OCI-LY1 (cell line): ENCODE results near the gene CMBL.

Source experiments
- H2AFZ ChIP-seq: fragments of 200-600 bp; sonication (generic), shearing (Covaris generic); 2 replicates; pipeline ENCODE4 v1.6.0; 2014; ENCODE audit warnings: antibody characterized with exemption, mild to moderate bottlenecking, low read length
- H3F3A ChIP-seq: fragments of 200-600 bp; sonication (generic), shearing (Covaris generic); 2 replicates; pipeline ENCODE4 v1.6.0; 2014; ENCODE audit warnings: mild to moderate bottlenecking, antibody characterized with exemption, low read length, moderate library complexity; ENCODE audit not compliant: insufficient read depth
- H3K27ac ChIP-seq: fragments of 200-600 bp; sonication (generic); 2 replicates; pipeline ENCODE4 v1.5.1; 2014; ENCODE audit warnings: low read length, mixed run types, mild to moderate bottlenecking, low read depth; ENCODE audit not compliant: poor library complexity, severe bottlenecking
- H3K27me3 ChIP-seq: fragments of 200-600 bp; sonication (generic); 2 replicates; pipeline ENCODE4 v1.6.0; 2014; ENCODE audit warnings: antibody characterized with exemption, mild to moderate bottlenecking, low read length, moderate library complexity; ENCODE audit not compliant: insufficient read depth
- H3K36me3 ChIP-seq: fragments of 200-600 bp; sonication (generic); 2 replicates; pipeline ENCODE4 v1.6.1; 2014; ENCODE audit warnings: mild to moderate bottlenecking, antibody characterized with exemption, low read length, moderate library complexity, mixed read lengths; ENCODE audit not compliant: insufficient read depth
- H3K4me1 ChIP-seq: fragments of 200-600 bp; sonication (generic); 2 replicates; pipeline ENCODE4 v1.5.1; 2014; ENCODE audit warnings: mild to moderate bottlenecking, low read length, moderate library complexity; ENCODE audit not compliant: insufficient read depth, severe bottlenecking
- H3K4me2 ChIP-seq: fragments of 200-600 bp; sonication (generic), shearing (Covaris generic); 2 replicates; pipeline ENCODE4 v1.6.1; 2014; ENCODE audit warnings: low read length
- H3K4me3 ChIP-seq: fragments of 200-600 bp; sonication (generic); 2 replicates; pipeline ENCODE4 v1.5.1; 2014; ENCODE audit warnings: low read length, low read depth, mild to moderate bottlenecking, mixed read lengths; ENCODE audit not compliant: poor library complexity, severe bottlenecking
- H3K79me2 ChIP-seq: fragments of 200-600 bp; shearing (Covaris generic); 2 replicates; pipeline ENCODE4 v1.6.1; 2016; ENCODE audit warnings: mixed run types, low read length, mixed read lengths; ENCODE audit not compliant: insufficient read depth
- H3K9ac ChIP-seq: fragments of 200-600 bp; sonication (generic), shearing (Covaris generic); 2 replicates; pipeline ENCODE4 v1.6.1; 2014; ENCODE audit warnings: mild to moderate bottlenecking, low read length, mixed read lengths
- H3K9me2 ChIP-seq: fragments of 200-600 bp; sonication (generic), shearing (Covaris generic); 2 replicates; pipeline ENCODE4 v1.6.1; 2014; ENCODE audit warnings: low read depth, mild to moderate bottlenecking, low read length, mixed read lengths
- H3K9me3 ChIP-seq: fragments of 200-600 bp; shearing (Covaris generic); 2 replicates; pipeline ENCODE4 v1.6.1; 2014; ENCODE audit warnings: low read length, mixed read lengths
- H4K20me1 ChIP-seq: fragments of 200-600 bp; sonication (generic), shearing (Covaris generic); 2 replicates; pipeline ENCODE4 v1.6.0; 2016; ENCODE audit warnings: mild to moderate bottlenecking, low read length; ENCODE audit not compliant: insufficient read depth
- CTCF ChIP-seq: fragments of 200-600 bp; sonication (generic), shearing (Covaris generic); IDR thresholded peaks from 2 replicates; pipeline ENCODE4 v1.5.1; 2017; ENCODE audit warnings: mild to moderate bottlenecking, antibody characterized with exemption, low read length, moderate library complexity, mixed read lengths
- EZH2 ChIP-seq: fragments of 200-600 bp; sonication (generic), shearing (Covaris generic); IDR thresholded peaks from 2 replicates; pipeline ENCODE4 v1.8.0; 2017; ENCODE audit warnings: borderline replicate concordance, mixed run types, mild to moderate bottlenecking, antibody characterized with exemption, low read length, moderate library complexity, mixed read lengths

CMBL gene

GRCh38 chr5:10334831-10335230 lies 27.1 kb upstream of the CMBL start:
- Histone ChIP-seq H3K4me2 (no peak overlapping the region), H3K27ac (no peak overlapping the region), H2AFZ (no peak overlapping the region), H4K20me1 (no peaks in the 10 kb centered on the region), H3K79me2 (no peaks in the 10 kb centered on the region), H3K9ac (no peak overlapping the region), H3K4me3 (no peak overlapping the region), H3K4me1 (peaks cover 8% of the 10 kb centered on the region), H3K36me3 (no peaks in the 10 kb centered on the region), H3K9me3 (no peaks in the 10 kb centered on the region), H3K9me2 (no peaks in the 10 kb centered on the region), H3K27me3 (0 out of 2 replicates have a peak, but pooled peaks cover 4% of the 10 kb centered on the region), H3F3A (no peaks in the 10 kb centered on the region)
- no peak for TF ChIP-seq CTCF
- no peak for TF ChIP-seq EZH2

- Histone ChIP-seq H3K79me2 (no peaks in the 10 kb centered on the region), H3K9ac (no peak overlapping the region; the same call in 1 of the 2 replicates), H3K4me2 (peak overlapping the region; percentile 64), H3K27ac (no peak overlapping the region), H3K9me2 (no peaks in the 10 kb centered on the region), H4K20me1 (no peaks in the 10 kb centered on the region), H3K36me3 (no peaks in the 10 kb centered on the region), H2AFZ (no peak overlapping the region), H3F3A (no peaks in the 10 kb centered on the region), H3K4me1 (peaks cover 8% of the 10 kb centered on the region), H3K9me3 (no peaks in the 10 kb centered on the region), H3K4me3 (peak overlapping the region; percentile 54), H3K27me3 (0 out of 2 replicates have a peak, but pooled peaks cover 4% of the 10 kb centered on the region)
- TF ChIP-seq CTCF, result no peak
- TF ChIP-seq EZH2, result no peak
Observed at GRCh38 chr5:10333154-10334006, 25.7 kb upstream of the CMBL start.

GRCh38 chr5:10332301-10332700 lies 24.6 kb upstream of the CMBL start:
- no peak overlapping the region for H2AFZ ChIP-seq
- no peaks in the 10 kb centered on the region for H3K9me3 ChIP-seq
- no peak overlapping the region for H3K4me3 ChIP-seq
- H4K20me1 ChIP-seq, result no peaks in the 10 kb centered on the region
- 0 out of 2 replicates have a peak, but pooled peaks cover 4% of the 10 kb centered on the region for H3K27me3 ChIP-seq
- no peak overlapping the region for H3K9ac ChIP-seq
- H3F3A ChIP-seq, result no peaks in the 10 kb centered on the region
- peaks cover 8% of the 10 kb centered on the region for H3K4me1 ChIP-seq
- no peaks in the 10 kb centered on the region for H3K9me2 ChIP-seq
- H3K4me2 ChIP-seq, result no peak overlapping the region
- TF ChIP-seq EZH2, result no peak
- TF ChIP-seq CTCF, result no peak
- H3K36me3 ChIP-seq, result no peaks in the 10 kb centered on the region
- H3K27ac ChIP-seq, result no peak overlapping the region
- no peaks in the 10 kb centered on the region for H3K79me2 ChIP-seq
